Measurements from ENCODE around the gene NTSR2.

Gene NTSR2

DNA sequence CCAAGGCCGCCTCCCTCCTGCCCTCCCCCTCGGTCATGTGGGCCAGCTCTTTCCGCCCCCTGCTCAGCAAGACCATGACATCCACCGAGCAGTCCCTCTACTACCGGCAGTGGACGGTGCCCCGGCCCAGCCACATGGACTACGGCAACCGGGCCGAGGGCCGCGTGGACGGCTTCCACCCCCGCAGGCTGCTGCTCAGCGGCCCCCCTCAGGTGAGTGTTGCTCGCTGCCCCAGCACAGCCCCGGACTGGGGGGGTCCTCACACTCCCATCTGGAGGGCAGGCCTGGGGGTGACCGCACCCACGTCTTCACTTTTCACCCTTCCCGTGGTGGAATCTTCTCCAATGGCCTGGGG is 51.3 kb downstream of the NTSR2 start:
- no peak for DNase-seq

DNA sequence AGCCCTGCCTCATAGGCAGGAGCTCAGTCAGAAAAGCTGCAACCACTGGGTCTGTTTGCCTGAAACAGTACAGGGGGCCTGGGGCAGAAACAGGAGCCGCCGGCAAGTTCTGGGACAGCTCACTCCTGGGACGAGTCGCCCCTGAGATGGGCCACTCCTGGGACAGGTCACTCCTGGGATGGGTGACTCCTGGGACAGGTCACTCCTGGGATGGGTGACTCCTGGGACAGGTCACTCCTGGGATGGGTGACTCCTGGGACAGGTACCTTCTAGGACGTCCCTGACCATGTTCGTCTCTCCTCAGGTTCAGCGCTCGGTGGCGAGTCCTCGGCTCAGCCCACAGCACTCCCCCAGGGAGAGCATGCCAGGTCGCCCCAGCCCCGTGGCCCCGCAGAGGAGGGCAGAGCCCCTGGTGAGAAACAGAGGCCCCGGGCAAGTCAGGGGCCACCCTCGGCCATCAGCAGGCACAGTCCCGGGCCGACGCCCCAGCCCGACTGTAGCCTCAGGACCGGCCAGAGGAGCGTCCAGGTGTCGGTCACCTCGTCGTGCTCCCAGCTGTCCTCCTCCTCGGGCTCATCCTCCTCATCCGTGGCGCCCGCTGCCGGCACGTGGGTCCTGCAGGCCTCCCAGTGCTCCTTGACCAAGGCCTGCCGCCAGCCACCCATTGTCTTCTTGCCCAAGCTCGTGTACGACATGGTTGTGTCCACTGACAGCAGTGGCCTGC is 51.8 kb downstream of the NTSR2 start:
- no peak for DNase-seq

DNA sequence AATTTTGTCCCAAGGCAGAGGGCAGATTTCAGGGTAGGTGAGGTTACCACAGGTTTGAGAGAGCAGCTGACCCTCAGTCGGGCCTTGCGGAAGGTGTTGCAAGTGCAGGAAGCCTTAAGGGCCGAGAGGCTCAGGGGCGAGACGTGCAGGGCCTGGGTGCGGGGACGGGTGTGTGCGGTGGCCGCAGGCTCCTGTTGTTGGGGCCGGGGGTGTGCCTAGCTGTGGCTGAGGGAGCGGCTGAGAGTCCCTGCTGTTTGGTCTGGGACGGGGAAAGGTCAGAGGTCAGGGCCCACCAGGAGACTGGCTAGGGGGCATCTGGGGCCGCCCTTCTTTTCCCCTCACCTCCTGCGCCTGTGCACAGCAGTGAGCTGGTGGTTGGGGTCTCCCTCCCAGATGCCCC is 52.5 kb downstream of the NTSR2 start:
- no peak for DNase-seq

DNA sequence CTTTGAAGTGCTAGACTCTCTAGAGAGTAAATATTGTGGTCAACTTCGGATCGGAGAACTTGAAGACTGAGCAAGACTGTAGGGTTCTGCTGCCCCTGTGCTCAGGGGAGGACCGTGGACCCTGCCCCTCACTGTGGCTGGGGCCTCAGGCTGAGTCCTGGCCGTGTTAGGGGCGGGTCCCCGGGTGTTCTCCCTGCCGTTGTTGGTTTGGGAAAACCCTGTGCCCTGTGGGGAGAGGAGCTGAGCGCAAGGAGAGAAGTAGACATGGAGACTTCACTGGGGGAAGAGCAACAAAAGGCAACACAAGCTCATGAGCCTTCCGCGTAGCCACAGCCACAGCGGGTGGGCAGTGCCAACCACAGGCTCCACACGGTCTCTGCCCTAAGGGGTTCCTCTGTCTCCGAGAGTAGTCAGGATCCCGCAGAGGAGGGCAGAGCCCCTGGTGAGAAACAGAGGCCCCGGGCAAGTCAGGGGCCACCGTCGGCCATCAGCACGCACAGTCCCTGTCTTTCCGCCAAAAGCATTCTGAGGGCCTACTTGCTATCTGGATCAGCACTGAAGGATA is 53.1 kb downstream of the NTSR2 start:
- DNase-seq = no peak

DNA sequence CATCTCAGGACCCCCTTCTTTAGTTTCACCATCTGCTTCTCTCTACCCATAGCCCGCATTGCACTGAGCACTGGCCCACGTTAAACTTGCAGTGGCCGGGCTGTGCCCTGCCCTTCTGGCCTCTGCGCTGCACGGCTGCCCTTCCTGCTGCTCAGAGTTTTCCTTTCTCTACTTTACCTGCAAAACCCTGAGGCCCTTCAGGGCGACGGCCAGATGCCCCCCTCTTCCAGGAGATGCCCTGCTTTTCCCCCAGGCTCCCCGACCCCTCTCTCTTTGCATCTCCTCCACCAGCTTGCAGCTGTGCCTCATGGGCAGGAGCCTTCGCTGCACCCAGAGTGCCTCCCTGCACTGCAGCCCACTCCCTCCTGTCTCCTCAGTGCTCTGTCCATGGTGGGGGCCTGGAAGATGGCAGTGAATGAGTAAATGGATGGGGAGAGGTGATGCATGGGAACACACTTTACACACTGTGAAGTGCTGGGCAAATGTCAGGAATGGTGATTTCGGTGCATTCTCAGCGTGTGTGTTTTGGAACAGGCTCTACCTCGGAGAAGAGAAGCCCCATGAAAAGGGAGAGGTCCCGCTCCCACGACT is 53.8 kb downstream of the NTSR2 start:
- DNase-seq = no peak

DNA sequence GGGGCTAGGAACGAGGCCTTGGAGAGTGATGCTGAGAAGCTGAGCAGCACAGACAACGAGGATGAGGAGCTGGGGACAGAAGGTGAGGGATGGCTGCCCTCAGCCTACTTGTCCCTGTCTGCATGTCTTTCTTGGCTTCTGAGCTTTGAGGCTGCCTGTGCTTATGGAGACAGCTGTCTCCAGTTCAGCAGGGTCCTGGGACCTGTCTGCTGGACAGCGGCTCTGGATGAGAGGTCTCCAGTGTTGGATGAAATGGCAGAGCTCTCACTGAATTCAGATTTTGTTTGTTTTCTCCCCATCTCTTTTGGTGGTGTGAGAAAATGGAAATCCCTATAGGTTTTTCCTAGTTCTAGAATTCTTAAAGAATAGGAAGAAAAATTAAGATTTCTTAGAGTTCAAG is 54.8 kb downstream of the NTSR2 start:
- no peak for DNase-seq

DNA sequence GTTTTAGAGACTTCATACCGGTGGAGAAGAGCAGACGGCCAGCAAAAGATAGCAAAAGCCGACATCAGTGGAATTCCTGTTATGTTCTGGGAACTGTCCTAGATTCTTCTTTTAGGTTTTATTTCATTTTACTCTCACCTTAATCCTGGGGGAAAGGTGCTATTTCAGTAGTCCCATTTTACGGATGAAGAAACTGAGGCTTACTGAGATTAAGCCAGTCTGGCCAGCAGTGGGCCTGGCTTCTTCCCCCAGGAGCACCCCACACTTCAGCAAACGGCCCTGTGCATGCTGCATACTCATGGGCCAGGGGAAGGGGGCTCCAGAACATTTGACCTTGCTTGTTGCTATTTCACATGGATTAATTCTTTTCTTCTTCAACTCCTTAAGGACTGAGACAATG is 56.7 kb downstream of the NTSR2 start:
- no peak for DNase-seq

DNA sequence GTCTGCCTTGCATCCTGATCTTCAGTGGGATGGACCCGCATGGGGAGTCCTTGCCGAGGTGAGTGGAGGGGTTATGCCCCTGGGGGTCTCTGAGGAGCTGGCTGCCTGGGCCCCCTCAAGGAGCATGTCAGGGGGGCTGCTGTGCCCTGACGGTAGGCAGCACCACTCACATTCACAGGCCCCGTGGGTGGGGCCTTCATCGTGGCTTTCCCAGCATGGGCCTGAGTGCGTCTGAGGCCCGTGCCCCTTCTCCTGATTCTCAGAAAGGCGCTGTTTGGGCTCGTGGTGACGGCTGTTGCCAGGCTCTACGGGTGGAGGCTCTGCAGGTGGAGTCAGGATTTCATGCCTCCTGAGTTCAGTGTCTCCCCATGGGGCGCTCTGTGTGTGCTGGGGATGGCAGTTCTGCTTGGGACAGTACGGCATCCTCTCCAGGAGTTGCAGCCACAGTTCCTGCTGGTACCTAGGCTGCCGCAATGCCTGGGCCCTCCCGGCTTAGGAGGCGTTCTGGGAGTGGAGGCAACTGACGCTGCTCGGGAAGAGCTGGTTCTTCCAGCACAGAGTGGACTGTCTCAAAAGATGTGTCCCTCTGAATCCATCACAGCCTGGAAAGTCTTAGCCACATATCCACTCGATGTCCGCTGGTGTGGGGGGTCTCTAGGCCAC is 57.3 kb downstream of the NTSR2 start:
- DNase-seq = no peak

DNA sequence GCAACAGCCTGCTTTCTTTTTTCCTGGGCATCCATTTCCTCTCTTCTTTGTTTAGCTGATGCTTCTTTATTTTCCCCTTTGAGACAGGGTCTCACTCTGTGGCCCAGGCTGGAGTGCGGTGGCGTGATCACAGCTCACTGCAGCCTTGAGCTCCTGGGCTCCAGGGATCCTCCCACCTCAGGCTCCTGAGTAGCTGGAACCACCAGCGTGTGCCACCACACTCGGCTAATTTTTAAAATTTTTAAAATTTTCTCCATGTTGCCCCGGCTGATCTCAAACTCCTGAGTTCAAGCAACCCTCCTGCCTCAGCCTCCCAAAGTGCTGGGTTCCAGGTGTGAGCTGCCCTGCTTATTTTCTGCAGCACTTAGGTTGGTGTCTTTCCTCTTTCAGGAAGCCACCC is 58.7 kb downstream of the NTSR2 start:
- DNase-seq = no peak

DNA sequence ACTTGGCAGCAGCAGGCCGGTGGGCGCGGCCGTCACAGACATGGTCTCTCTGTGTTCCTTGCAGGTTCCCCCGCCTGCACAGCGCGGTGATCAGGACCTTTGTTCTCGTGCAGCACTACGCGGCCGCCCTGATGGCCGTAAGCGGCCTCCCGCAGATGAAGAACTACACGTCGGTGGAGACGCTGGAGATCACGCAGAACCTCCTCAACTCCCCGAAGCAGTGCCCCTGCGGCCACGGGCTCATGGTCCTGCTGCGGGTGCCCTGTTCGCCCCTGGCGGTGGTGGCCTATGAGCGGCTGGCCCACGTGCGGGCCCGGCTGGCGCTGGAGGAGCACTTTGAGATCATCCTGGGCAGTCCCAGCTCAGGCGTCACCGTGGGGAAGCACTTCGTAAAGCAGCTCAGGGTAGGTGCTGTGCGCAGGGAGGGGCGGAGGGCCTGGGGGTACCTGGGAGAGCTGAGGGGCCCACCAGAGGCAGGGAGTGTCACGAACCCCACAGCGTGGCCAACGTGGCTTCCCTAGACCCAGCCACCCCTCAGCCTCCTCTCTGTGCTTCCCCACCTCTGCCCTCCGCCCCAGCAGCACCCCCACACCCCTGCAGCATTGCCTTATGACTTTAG is 59.3 kb downstream of the NTSR2 start:
- DNase-seq = no peak
